UCSD-AML1 (cell line): Measurements from ENCODE around the gene COX19.

Experiments
- DNase-seq: peaks from one replicate; lab custom pipeline; 2025; ENCODE audit not compliant: unreplicated experiment; lab: John Stamatoyannopoulos, UW

COX19 gene

DNA sequence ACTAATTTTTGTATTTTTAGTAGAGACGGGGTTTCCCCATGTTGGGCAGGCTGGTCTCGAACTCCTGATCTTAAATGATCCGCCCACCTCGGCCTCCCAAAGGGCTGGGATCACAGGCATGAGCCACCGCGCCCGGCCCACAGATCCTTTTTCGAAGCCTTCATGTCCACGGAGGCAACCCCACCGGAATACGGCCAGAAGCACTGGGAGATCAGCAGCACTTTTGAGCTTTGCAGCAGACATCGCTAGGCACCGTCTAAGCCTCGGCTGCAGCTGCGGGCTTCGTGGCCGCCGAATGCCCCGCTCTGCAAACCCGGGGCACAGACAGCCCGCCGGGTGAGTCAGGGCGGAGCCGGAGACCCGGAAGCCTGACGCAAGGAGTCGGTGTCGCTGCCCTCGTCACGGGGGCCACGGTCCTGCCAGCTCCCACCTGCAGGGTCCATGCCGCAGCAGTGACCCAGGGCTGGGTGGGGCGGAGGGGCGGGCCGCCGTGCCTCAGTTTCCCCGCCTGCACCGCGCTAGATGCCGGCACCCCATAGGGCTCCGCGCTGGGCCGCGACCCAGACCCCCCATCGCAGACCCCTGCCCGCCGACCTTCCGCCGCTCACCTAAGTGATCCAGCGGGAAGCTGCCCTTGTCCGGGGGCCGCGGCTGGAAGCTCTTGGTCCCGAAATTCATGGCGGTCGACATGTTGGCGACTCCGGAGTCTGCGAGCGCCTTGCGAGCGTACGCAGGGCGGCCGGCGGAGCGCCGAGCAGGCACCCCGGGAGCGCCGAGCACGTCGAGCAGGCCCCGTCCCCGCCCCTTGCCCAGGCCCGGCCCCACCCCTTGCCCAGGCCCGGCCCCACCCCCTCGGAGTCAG is at the start of gene COX19:
TSS of gene COX19 (minus strand) at position 730 of the 862 bp plus-strand sequence. CDS start at position 690, 40 bp downstream.
- DNase-seq: peak; percentile 77

DNA sequence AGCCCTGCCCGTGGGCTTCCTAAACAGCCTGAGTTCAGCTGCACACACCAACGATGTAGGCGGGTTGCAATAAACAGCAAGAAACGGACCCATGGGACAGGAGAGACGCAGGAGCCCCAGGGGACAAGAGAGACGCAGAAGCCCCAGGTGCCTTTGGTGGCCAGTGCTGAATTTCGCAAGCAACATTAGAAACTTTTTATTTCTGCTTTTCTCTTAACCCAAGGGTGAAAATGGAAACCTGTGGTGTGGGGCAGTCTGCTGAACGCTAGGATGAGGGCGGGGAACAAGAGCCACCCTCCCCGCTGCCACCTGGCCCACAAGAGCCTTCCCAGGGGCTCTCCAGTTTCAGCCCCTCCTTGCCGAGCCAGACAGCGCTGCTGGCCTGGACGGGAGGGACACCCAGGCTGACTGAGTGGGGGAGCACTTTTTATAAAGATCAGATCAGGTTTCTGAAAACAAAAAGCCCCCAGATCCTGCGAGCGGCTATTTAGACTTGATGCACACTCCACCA is 49.0 kb upstream of the COX19 start:
- no peak for DNase-seq

DNA sequence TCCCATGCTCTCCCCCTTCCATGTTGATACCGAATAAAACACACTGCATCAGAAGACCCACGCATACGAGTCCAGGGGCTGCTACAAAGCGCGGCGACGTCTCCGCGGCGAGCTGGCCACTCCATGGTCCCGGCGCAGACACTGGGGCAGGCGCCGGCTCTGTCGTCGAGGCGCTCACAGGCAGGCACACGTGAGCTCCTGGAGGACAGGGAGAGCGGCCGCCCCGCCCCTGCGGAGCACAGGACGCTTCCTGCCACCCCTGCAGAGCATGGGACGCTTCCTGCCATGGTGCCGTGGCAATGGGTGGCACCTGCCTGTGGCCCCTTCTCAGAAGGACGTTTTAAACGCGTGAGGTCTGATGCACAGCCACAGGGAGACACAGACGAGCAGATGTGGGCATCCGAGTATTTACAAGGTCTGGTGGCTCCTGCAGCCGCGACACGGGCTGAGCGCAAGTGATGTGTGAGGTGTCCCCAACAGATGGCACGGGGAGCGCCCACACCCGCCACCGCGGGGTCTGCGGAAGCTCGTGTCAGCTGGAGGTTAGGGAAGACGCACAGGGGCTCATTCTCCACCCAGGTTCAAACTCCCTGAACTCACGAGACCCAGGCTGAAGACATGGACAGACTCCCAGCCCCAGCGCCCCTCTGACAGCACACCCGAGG is 47.6 kb upstream of the COX19 start:
- no peak for DNase-seq

GRCh38 chr7:1022356-1022755 is 47.0 kb upstream of the COX19 start:
- no peak for DNase-seq

DNA sequence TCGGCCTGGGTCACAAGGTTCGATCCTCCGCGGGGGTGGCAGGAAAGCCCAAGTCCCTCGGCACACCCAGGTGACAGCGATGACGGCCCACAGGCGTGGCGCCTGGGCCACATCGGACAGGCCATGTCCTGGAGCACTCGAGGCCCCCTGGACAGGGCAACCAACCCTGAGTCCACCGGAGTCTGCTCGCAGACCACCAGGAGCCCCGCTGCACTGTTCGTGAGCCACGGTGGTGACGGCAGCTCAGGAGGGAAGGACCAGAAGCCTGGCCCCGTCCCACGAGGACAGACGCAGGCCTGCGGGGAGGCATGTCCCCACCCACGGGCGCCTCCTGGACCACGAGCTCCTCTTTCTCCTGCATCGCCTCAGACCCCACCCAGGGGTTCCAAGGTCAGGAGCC is 46.6 kb upstream of the COX19 start:
- DNase-seq: no peak

DNA sequence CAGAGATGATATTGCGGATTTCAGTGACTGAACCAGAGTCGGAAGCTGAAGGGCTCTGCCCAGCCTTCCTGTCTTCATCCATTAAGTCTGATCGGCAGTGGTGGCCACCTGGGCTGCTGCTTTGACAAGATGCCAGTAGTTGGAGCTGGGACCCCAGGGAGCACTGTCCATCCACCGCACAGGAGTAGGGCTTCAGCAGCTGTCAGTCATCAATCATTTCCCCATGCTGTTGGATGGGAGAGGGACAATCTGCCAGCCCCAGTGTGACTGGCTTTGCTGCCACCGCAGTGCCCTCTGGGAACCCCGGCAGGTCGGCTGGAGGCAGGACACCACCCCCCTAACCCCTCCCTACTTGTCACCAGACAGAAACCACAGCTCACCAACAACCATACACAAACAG is 46.0 kb upstream of the COX19 start:
- no peak for DNase-seq

GRCh38 chr7:1020849-1021251 is 45.5 kb upstream of the COX19 start:
- DNase-seq: no peak

DNA sequence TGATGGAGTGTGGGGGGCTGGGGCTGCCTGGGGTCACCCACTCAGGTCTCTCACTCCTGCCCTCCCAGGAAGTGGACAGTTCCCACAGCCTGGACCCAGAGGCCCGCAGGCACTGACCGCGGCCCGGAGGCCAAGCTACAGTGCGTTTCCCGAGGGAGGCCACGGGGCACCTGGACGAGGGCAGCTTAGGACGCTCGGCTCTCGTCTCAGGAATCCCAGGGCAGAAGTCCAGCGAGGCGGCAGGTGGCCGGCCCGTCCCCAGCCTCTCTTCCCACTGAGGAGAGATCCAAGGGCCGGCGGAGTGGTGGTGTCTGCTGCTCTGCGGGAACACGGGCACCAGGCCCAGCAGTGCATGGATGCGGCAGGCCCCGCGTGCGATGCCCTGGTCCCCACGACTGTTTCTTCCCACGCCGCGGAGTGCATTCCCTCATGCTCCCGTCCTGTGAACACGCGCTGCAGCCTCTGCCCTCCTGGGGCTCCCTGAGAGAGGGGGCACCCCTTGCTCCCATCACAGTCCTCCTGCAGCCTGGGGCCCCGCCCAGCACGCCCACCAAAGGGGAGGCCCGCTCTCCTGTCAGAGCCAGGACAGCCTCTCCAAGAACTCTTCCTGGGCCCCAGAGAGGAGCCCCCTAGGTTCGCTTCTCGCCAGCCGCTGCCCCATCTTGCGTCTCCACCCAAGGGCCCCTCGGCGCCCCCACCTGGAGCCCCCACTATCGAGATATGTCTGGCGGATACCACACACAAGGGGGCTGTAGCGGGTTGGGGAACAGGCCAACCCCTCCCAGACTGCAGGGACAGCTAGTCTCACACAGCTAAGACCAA is 44.7 kb upstream of the COX19 start:
- DNase-seq: no peak

- no peak for DNase-seq
Measured at GRCh38 chr7:1019255-1019785, 44.0 kb upstream of the COX19 start.

GRCh38 chr7:1018334-1018695 is 43.0 kb upstream of the COX19 start:
- DNase-seq: no peak

DNA sequence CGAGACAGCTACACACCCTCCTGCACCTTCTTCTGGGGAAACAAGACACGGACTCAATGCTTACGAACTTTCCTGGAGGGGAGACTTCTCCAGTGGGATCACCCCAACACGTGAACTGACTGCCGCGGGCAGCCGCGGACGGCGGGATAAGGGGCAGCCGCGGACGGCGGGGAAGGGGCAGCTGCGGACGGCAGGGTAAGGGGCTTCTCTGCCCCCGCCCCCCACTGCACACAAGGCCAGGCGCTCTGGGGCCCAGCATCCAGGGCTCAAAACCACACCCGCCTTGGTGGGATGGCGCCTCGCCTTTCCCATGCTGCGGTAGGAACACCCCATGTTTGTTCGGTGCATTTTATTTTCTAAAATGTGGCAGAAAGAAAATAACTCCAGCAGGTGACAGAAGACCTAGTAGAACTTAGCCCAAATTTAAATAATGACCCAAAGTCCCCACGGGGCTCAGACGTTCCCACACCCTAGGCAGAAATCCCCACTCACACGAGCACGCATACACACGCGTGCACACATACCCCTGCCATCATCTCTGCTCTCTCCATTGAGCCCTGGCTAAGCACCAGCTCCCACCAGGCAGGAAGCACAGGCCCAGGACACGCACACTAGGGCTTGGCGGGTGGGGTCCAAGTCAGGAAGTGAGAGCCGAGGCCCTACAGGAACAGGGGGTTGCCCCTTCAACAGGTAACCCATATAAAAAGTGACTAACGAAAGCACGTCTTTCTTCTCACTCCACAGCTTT is 42.4 kb upstream of the COX19 start:
- no peak for DNase-seq

DNA sequence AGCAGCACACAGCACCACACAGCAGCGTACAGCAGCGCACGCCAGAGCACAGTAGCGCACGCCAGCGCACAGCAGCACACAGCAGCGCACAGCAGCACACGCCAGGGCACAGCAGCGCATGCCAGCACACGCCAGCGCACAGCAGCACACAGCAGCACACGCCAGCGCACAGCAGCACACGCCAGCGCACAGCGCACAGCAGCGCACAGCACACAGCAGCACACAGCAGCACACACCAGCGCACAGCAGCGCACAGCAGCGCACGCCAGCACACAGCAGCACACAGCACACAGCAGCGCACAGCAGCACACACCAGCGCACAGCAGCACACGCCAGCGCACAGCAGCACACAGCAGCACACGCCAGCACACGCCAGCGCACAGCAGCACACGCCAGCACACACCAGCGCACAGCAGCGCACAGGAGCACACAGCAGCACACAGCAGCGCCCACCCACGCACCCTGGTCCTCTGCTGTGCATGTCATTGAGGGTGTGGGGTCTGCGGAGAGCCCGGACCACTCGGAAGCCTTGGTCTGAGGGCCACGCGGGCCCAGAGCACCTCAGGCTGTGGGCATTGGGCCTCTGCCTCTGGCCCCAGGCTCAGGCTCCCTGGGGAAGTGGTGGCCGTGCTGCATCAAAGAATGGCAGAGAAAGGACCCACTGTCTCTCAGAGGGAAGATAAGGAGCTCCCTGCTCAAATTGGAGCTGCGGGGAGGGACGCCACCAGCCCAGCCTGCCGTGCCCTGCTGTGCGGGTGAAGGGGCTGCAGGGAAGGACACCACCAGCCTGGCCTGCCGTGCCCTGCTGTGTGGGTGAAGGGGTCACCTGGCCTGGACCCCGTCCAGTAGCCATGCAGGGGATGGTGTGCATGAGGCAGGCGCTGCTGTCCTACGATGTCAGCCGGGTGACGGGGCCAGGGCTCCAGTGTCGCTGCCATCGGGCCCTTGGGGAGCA is 41.5 kb upstream of the COX19 start:
- DNase-seq: no peak

GRCh38 chr7:1015196-1016121 is 40.1 kb upstream of the COX19 start:
- DNase-seq: no peak

DNA sequence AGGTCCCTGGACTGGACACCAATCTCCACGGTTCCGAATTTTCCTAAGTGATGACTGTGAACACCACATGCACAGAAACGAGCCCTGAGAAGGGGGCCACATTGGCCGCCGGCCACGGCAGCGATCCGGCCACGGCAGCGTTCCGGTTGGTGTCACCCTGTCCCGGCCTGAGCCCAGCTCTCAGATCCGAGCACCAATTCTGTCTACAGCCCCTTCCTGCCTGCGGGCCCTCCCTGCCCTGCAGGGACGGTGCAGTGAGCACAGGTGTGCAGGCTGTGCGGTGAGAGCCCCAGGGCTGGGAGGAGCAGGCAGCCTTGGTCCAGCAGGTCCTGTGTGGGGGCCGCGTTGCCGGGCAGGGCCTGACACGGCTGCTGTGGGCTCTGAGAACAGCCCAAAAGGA is 39.3 kb upstream of the COX19 start:
- no peak for DNase-seq

GRCh38 chr7:1013581-1013980 is 38.2 kb upstream of the COX19 start:
- DNase-seq: no peak

DNA sequence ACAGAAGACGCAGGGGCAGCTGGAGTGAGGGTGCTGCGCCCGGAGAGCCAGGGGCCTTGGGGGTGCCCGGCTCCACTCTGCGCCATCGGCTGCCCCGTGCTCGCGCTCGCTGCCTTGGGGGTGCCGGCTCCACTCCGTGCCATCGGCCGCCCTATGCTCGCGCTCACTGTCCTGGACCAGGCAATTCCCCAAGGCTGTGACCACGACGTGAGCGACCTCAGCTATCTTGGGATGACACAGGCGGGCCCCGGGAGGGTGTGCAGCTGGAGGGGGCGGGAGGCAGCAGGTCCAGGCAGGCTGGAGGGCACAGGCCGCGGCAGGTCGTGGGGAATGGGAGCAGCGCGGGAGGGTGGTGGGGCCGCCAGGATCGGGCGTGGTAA is 37.4 kb upstream of the COX19 start:
- no peak for DNase-seq

- DNase-seq: peak; percentile 49
Measured at GRCh38 chr7:1012004-1012715, 36.8 kb upstream of the COX19 start.
